Measurements from ENCODE around the gene FBXO17. TPM values are rescaled to one million over a fixed set of nuclear protein-coding genes. Genes with fewer than 3 reads are reported as not detected.

FBXO17 gene
- total RNA-seq, 2 donors from 2014 or later: 29.6 to 31.7 TPM

DNA sequence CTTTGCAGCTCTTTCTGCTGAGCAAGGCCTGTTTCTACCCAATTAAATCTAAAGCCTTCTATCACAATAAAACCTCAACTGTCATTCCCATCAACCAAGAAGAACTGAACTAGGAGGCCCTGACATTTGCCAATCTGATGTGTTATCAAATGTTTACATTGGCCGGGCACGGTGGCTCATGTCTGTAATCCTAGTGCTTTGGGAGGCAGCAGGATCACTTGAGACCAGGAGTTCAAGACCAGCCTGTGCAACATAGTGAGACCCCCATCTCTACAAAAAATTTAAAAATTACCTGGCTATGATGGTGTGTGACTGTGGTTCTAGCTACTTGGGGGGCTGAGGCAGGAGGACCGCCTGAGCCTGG lies 2.8 kb upstream of the FBXO17 start:
- H3K4me3 ChIP-seq: no peak overlapping the region
- no peak for DNase-seq (ENCODE audit: low spot score)
- no peaks in the 10 kb centered on the region for H3K9me3 ChIP-seq
- H3K4me1 ChIP-seq (ENCODE audit: control insufficient read depth in 1 of 2, low read depth in 2 of 2): peaks cover 7 to 20% of the 10 kb centered on the region in 2 donors
- TF ChIP-seq, protein P1, sequence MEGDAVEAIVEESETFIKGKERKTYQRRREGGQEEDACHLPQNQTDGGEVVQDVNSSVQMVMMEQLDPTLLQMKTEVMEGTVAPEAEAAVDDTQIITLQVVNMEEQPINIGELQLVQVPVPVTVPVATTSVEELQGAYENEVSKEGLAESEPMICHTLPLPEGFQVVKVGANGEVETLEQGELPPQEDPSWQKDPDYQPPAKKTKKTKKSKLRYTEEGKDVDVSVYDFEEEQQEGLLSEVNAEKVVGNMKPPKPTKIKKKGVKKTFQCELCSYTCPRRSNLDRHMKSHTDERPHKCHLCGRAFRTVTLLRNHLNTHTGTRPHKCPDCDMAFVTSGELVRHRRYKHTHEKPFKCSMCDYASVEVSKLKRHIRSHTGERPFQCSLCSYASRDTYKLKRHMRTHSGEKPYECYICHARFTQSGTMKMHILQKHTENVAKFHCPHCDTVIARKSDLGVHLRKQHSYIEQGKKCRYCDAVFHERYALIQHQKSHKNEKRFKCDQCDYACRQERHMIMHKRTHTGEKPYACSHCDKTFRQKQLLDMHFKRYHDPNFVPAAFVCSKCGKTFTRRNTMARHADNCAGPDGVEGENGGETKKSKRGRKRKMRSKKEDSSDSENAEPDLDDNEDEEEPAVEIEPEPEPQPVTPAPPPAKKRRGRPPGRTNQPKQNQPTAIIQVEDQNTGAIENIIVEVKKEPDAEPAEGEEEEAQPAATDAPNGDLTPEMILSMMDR (IDR thresholded peaks at IDR 0.05): no peak
- no peak for ATAC-seq (ENCODE audit: insufficient number of reproducible peaks, low FRiP score, low read depth)
- H3K27ac ChIP-seq: no peak overlapping the region
- H3K36me3 ChIP-seq: no peaks in the 10 kb centered on the region
- no peaks in the 10 kb centered on the region for H3K27me3 ChIP-seq (replicated peaks; ENCODE audit: insufficient read depth)

DNA sequence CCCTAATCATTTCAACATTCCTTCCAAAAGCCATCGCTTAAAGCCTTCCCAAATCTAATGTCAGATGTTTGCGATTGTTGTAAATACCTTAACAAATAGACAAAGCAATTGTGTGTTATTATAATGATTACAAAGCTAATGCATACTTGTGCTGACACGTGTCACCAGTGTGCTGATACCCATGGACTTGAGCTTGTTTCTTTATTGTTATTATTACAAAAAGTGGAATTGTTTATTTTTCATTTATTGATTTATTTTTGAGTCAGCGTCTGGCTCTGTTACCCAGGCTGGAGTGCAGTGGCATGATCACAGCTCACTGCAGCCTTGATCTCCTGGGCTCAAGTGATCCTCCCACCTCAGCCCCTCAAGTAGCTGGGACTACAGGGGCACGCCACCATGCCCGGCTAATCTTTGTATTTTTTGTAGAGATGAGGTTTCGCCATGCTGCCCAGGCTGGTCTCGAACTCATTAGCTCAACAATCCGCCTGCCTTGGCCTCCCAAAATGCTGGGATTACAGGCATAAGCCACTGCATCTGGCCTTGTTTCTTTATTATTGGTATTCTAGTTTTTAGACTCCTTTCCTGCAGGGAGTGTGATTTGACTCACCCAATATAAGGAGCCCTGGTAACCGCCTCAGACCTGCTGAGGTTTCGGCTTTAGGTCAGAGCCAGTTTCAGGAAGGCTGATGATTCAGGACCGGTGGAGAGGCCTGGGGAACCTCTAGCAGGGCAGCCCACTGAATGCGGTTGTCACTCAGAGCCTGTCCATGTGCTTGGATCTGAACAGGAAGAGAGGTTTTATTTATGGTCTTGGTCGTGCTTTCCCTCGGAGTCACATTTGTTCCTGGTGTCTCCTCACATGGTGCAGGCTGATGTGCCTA lies 2.1 kb upstream of the FBXO17 start:
- no peaks in the 10 kb centered on the region for H3K27me3 ChIP-seq (replicated peaks; ENCODE audit: insufficient read depth)
- no peaks in the 10 kb centered on the region for H3K9me3 ChIP-seq
- no peak overlapping the region for H3K27ac ChIP-seq
- no peaks in the 10 kb centered on the region for H3K36me3 ChIP-seq
- peaks cover 7 to 20% of the 10 kb centered on the region in 2 donors for H3K4me1 ChIP-seq (ENCODE audit: control insufficient read depth in 1 of 2, low read depth in 2 of 2)
- ATAC-seq (ENCODE audit: insufficient number of reproducible peaks, low FRiP score, low read depth) (no peak), DNase-seq (ENCODE audit: low spot score) (no peak)
- TF ChIP-seq, protein P1 (IDR thresholded peaks at IDR 0.05): no peak
- no peak overlapping the region for H3K4me3 ChIP-seq

DNA sequence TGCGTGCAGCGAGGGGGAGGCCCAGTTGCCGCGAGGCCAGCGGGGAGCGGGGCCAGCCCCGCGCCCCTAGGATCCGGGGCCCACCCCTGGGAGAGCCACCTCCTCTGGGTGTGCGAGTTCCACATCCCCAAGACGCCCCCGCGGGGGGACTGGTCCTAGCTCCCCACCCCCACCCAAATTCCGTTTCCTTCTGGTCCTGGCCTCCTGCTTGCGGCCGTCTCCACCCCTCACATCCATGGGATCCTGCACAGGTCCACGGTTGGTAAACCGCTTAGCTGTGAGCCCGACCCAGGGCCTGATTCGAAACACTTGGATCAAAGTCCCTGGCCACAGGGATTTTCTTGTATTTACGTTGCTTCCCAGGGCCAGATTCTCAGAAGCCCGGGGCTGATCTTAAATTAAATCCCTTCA lies 324 bp upstream of the FBXO17 start:
- peaks cover 7 to 20% of the 10 kb centered on the region in 2 donors for H3K4me1 ChIP-seq (ENCODE audit: control insufficient read depth in 1 of 2, low read depth in 2 of 2)
- no peak for ATAC-seq (ENCODE audit: insufficient number of reproducible peaks, low FRiP score, low read depth)
- H3K9me3 ChIP-seq: no peaks in the 10 kb centered on the region
- no peak for DNase-seq (ENCODE audit: low spot score)
- H3K36me3 ChIP-seq: no peaks in the 10 kb centered on the region
- no peaks in the 10 kb centered on the region for H3K27me3 ChIP-seq (replicated peaks; ENCODE audit: insufficient read depth)
- peak overlapping the region; percentile 82 for H3K4me3 ChIP-seq
- TF ChIP-seq, protein P1 (IDR thresholded peaks at IDR 0.05): no peak
- peak overlapping the region; percentile 74 to 84 for H3K27ac ChIP-seq

DNA sequence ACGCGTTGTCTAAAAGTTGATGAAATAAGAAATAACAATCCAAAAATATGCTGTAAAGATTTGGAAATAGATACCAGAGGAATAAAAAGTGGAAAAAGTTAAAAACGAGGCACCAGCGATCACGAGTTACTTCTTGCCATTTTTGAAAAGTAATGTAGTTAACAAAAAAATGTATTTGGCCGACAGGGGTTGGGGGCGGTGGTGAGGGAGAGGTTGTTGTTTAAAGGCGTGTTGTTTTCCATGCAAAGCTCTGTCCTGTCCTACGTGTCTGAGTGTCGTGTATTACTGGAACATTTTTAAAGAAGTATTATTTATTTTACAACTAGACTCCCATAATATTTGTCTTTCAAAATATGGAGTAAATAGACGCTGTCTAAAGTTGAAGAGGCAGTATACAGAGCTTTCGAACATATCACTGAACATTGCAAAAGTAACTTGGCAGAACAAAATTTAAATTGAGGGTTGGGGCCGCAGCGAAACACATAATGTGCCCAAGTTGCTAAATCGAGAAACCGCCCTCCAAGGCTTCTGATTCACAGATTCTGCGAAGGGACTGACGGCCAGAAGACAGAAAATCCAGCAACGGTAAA lies 823 bp downstream of the FBXO17 start:
- H3K27ac ChIP-seq: peak overlapping the region; percentile 84 to 91
- no peak for ATAC-seq (ENCODE audit: insufficient number of reproducible peaks, low FRiP score, low read depth)
- no peak for DNase-seq (ENCODE audit: low spot score)
- peak overlapping the region; percentile 82 for H3K4me3 ChIP-seq
- TF ChIP-seq, protein P1 (IDR thresholded peaks at IDR 0.05): no peak
- peaks cover 7 to 20% of the 10 kb centered on the region in 2 donors for H3K4me1 ChIP-seq (ENCODE audit: control insufficient read depth in 1 of 2, low read depth in 2 of 2)
- no peaks in the 10 kb centered on the region for H3K27me3 ChIP-seq (replicated peaks; ENCODE audit: insufficient read depth)
- no peaks in the 10 kb centered on the region for H3K36me3 ChIP-seq
- no peaks in the 10 kb centered on the region for H3K9me3 ChIP-seq

DNA sequence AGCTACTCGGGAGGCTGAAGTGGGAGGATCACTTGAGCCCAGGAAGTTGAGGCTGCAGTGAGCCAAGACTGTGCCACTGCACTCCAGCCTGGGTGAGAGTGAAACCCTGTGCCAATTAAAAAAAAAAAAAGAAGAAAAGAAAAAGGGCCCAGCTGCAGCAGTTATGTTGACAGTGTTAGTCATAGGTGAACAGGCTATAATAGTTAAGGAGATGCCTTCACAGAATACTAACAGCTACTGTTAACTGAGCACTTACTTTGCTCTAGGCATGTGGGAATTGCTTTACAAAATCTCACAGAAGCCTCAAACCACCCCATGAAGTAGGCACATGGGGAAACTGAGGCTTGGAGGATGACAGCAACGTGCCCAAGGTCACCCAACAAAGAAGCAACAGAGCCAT lies 3.9 kb downstream of the FBXO17 start:
- DNase-seq (ENCODE audit: low spot score) (no peak), ATAC-seq (ENCODE audit: insufficient number of reproducible peaks, low FRiP score, low read depth) (no peak)
- TF ChIP-seq, protein P1 (IDR thresholded peaks at IDR 0.05): no peak

More for the DNA sequence above, 3.9 kb downstream of the FBXO17 start:
- H3K36me3 ChIP-seq: no peaks in the 10 kb centered on the region
- no peak overlapping the region for H3K4me3 ChIP-seq
- H3K27ac ChIP-seq: no peak overlapping the region
- no peaks in the 10 kb centered on the region for H3K9me3 ChIP-seq
- no peaks in the 10 kb centered on the region for H3K27me3 ChIP-seq (replicated peaks; ENCODE audit: insufficient read depth)
- H3K4me1 ChIP-seq (ENCODE audit: control insufficient read depth in 1 of 2, low read depth in 2 of 2): peaks cover 7 to 19% of the 10 kb centered on the region in 2 donors

All from thoracic aorta (tissue), 2 donors.